Stimulated activated naive CD8-positive, alpha-beta T cell treated with anti-CD3 and anti-CD28 coated beads, Interleukin-15, Interleukin-2, amounts not matched to agents 100 U/mL and 50 U/mL, for 24 hours (primary cell): ENCODE data around the gene PSMB3.
A peak's percentile ranks its signal among the peaks of the same experiment; 100 is the strongest.
"Not testable (repeated sequence)": the region's sequence is repeated elsewhere in the genome, so short reads cannot be mapped to it uniquely, and the experiment has no call there.

Experiments
- ATAC-seq: fragments of 150-1000 bp; cut with Tn5 transposase; one replicate; pipeline ENCODE4 v1.10.0; 2021
- DNase-seq: peaks from one replicate; pipeline ENCODE4 v3.0.0; 2021

The PSMB3 gene

GRCh38 chr17:38749223-38750043 lies 3.1 kb upstream of the PSMB3 start:
- ATAC-seq (no peak), DNase-seq (no peak)

GRCh38 chr17:38750044-38750311 lies 2.6 kb upstream of the PSMB3 start:
- no peak for DNase-seq
- ATAC-seq: no peak

- DNase-seq: no peak
- ATAC-seq: no peak
These were observed 2.0 kb upstream of the PSMB3 start for GRCh38 chr17:38750312-38751121.

- no peak for ATAC-seq
- no peak for DNase-seq
These were observed 1.3 kb upstream of the PSMB3 start for GRCh38 chr17:38751144-38751807.

GRCh38 chr17:38751808-38752307 lies 683 bp upstream of the PSMB3 start:
- DNase-seq (peak; percentile 87), ATAC-seq (peak; percentile 25)

GRCh38 chr17:38753071-38753506 lies 548 bp downstream of the PSMB3 start:
- ATAC-seq: no peak

GRCh38 chr17:38761612-38762011 lies 9.1 kb downstream of the PSMB3 start:
- peak; percentile 32 for ATAC-seq
- DNase-seq: peak; percentile 43

More at GRCh38 chr17:38753071-38753506, 548 bp downstream of the PSMB3 start:
- DNase-seq: no peak

- ATAC-seq: no peak
- no peak for DNase-seq
These were observed 9.7 kb downstream of the PSMB3 start for GRCh38 chr17:38762231-38762630.

GRCh38 chr17:38766341-38766740 lies 13.8 kb downstream of the PSMB3 start:
- ATAC-seq (no peak), DNase-seq (no peak)

GRCh38 chr17:38768417-38768816 lies 15.9 kb downstream of the PSMB3 start:
- ATAC-seq (no peak), DNase-seq (no peak)

- ATAC-seq (no peak), DNase-seq (no peak)
These were observed 20.7 kb downstream of the PSMB3 start for GRCh38 chr17:38773258-38773657.

- no peak for DNase-seq
- no peak for ATAC-seq
These were observed 25.2 kb downstream of the PSMB3 start for GRCh38 chr17:38777641-38778250.

- DNase-seq (no peak), ATAC-seq (no peak)
These were observed 27.6 kb downstream of the PSMB3 start for GRCh38 chr17:38779965-38780752.

GRCh38 chr17:38783227-38783626 lies 30.7 kb downstream of the PSMB3 start:
- DNase-seq: no peak
- ATAC-seq: no peak

- ATAC-seq: no peak
- DNase-seq: no peak
These were observed 33.8 kb downstream of the PSMB3 start for GRCh38 chr17:38786372-38786771.

- ATAC-seq, DNase-seq: not testable (repeated sequence)
These were observed 35.5 kb downstream of the PSMB3 start for GRCh38 chr17:38787999-38788398.

- no peak for ATAC-seq
- no peak for DNase-seq
These were observed 36.6 kb downstream of the PSMB3 start for GRCh38 chr17:38789185-38789584.

- not testable (repeated sequence) for ATAC-seq
These were observed 37.7 kb downstream of the PSMB3 start for GRCh38 chr17:38790148-38790707.

GRCh38 chr17:38791162-38791561 lies 38.6 kb downstream of the PSMB3 start:
- ATAC-seq (no peak), DNase-seq (no peak)

More at GRCh38 chr17:38790148-38790707, 37.7 kb downstream of the PSMB3 start:
- not testable (repeated sequence) for DNase-seq

GRCh38 chr17:38794221-38794620 lies 41.7 kb downstream of the PSMB3 start:
- no peak for DNase-seq
- no peak for ATAC-seq
